Astrocyte (in vitro differentiated cells and primary cell): Measurements from ENCODE around the gene CAPN12.

Source experiments
- EZH2 ChIP-seq: IDR thresholded peaks from 2 replicates; pipeline ENCODE4 v1.6.1; 2012; ENCODE audit warnings: mild to moderate bottlenecking, low read length, inconsistent platforms; ENCODE audit not compliant: insufficient read depth
- TF ChIP-seq, protein P1 (sequence below): IDR thresholded peaks from 2 replicates; pipeline ENCODE4 v1.5.1; 2011; ENCODE audit warnings: low read depth, mild to moderate bottlenecking, inconsistent platforms, low read length, moderate library complexity; ENCODE audit not compliant: insufficient read depth

DNA sequence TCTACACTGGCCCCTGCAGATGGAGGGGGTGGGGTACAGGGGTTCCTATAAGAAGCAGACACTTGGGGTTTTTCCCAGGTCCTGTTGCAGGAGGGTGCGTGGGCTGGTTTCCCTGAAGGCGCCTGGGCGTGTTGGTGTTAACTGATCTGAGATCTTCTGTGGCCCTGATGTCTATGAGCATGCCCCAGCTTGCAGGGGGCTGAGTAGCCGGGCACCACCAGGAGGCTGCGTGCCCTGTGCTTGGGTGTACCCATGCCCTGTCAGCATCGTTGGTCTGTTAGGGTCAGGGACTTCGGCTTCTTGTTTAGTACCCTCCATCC is 45.3 kb downstream of the CAPN12 start:
- TF ChIP-seq, protein P1, sequence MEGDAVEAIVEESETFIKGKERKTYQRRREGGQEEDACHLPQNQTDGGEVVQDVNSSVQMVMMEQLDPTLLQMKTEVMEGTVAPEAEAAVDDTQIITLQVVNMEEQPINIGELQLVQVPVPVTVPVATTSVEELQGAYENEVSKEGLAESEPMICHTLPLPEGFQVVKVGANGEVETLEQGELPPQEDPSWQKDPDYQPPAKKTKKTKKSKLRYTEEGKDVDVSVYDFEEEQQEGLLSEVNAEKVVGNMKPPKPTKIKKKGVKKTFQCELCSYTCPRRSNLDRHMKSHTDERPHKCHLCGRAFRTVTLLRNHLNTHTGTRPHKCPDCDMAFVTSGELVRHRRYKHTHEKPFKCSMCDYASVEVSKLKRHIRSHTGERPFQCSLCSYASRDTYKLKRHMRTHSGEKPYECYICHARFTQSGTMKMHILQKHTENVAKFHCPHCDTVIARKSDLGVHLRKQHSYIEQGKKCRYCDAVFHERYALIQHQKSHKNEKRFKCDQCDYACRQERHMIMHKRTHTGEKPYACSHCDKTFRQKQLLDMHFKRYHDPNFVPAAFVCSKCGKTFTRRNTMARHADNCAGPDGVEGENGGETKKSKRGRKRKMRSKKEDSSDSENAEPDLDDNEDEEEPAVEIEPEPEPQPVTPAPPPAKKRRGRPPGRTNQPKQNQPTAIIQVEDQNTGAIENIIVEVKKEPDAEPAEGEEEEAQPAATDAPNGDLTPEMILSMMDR = no peak
- no peak for TF ChIP-seq EZH2
